Rectal smooth muscle tissue (tissue), 1 donor: ENCODE measurements around the gene RTTN.

Experiments used
- H3K27ac ChIP-seq: one replicate; pipeline ENCODE4 v1.7.0; 2013; ENCODE audit warnings: low read depth, low read length, inconsistent platforms
- H3K27me3 ChIP-seq: one replicate; pipeline ENCODE4 v1.7.0; 2013; ENCODE audit warnings: low read length; ENCODE audit not compliant: control insufficient read depth, insufficient read depth
- H3K36me3 ChIP-seq: one replicate; pipeline ENCODE4 v1.7.0; 2013; ENCODE audit warnings: low read length; ENCODE audit not compliant: control insufficient read depth, insufficient read depth
- H3K4me1 ChIP-seq: one replicate; pipeline ENCODE4 v1.7.0; 2013; ENCODE audit warnings: low read length; ENCODE audit not compliant: control insufficient read depth, insufficient read depth
- H3K4me3 ChIP-seq: one replicate; pipeline ENCODE4 v1.7.0; 2013; ENCODE audit warnings: low read length
- H3K9ac ChIP-seq: one replicate; pipeline ENCODE4 v1.7.0; 2013; ENCODE audit warnings: low read length

Gene RTTN

DNA sequence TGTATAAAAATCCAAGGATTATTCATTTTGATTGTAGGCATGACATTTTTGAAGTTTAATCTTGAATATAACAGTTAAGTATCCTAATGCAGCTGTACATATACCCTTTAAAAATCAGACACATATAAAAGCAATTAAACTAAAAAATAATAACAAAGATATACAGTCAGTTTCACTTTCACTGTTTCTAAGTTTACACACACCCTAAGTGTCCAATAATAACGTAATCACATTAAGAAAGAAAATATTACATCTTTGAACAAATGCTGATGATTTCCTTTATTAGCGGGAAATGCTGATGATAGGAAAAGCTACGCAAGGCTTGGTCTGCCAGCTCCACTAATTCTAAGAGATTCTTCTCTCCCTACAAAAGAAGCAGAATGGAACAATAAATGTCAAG lies 38.8 kb downstream of the RTTN start:
- no peak overlapping the region for H3K9ac ChIP-seq
- no peak overlapping the region for H3K27ac ChIP-seq
- no peaks in the 10 kb centered on the region for H3K4me1 ChIP-seq
- H3K27me3 ChIP-seq = no peaks in the 10 kb centered on the region
- no peaks in the 10 kb centered on the region for H3K36me3 ChIP-seq
- no peak overlapping the region for H3K4me3 ChIP-seq

DNA sequence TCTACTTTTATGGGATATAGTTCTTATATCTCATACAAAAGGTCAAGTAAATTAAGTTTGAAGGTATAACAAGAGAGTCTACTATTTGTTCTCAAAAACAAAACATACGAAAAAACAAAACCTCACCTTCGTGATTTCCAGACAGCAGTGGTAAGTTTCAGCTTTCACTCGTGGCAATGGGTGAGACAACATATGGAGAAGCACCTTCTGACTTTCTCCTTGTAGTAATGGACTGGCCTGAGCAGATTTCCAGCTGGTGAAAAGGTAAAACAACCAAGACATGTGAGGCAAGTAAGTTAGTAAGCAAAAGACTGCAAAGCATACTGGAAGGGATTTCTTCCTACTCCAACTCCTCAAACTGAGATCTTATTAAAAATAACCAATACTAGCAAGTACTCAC lies 39.6 kb downstream of the RTTN start:
- no peaks in the 10 kb centered on the region for H3K27me3 ChIP-seq
- H3K36me3 ChIP-seq = no peaks in the 10 kb centered on the region
- no peak overlapping the region for H3K4me3 ChIP-seq
- no peak overlapping the region for H3K27ac ChIP-seq
- H3K9ac ChIP-seq = no peak overlapping the region
- H3K4me1 ChIP-seq = no peaks in the 10 kb centered on the region

- Histone ChIP-seq H3K4me3 (no peak overlapping the region), H3K9ac (no peak overlapping the region), H3K27ac (no peak overlapping the region), H3K36me3 (no peaks in the 10 kb centered on the region), H3K27me3 (no peaks in the 10 kb centered on the region), H3K4me1 (no peaks in the 10 kb centered on the region)
Observed at GRCh38 chr18:70160073-70160678, 45.3 kb downstream of the RTTN start.

- no peaks in the 10 kb centered on the region for H3K36me3 ChIP-seq
- no peak overlapping the region for H3K9ac ChIP-seq
- H3K27ac ChIP-seq = no peak overlapping the region
- H3K4me1 ChIP-seq = no peaks in the 10 kb centered on the region
- H3K27me3 ChIP-seq = no peaks in the 10 kb centered on the region
- no peak overlapping the region for H3K4me3 ChIP-seq
Observed at GRCh38 chr18:70158992-70159717, 46.3 kb downstream of the RTTN start.

DNA sequence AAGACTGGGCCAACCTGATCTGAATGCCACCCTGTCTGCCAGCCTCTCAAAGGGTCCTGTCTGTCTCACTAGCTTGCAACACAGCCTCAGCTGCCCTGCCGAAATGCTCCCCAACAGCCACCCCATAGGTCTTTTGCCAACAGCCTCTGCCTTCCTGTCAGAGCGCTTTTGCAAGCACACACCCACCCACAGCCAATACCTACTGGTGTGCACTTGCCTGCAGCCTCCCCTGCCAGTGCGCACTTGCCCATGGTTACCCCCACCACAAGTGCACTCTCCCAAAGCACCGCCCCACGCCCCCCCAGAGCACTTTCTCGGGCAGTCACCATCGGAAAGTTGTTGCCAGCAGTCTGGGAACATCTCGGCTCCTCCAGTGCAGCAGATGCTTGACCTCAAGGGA lies 48.6 kb downstream of the RTTN start:
- Histone ChIP-seq H3K9ac (no peak overlapping the region), H3K27me3 (no peaks in the 10 kb centered on the region), H3K4me1 (no peaks in the 10 kb centered on the region), H3K36me3 (no peaks in the 10 kb centered on the region), H3K27ac (no peak overlapping the region), H3K4me3 (no peak overlapping the region)

- Histone ChIP-seq H3K4me1 (no peaks in the 10 kb centered on the region), H3K36me3 (no peaks in the 10 kb centered on the region)
Observed at GRCh38 chr18:70154591-70155194, 50.8 kb downstream of the RTTN start.

DNA sequence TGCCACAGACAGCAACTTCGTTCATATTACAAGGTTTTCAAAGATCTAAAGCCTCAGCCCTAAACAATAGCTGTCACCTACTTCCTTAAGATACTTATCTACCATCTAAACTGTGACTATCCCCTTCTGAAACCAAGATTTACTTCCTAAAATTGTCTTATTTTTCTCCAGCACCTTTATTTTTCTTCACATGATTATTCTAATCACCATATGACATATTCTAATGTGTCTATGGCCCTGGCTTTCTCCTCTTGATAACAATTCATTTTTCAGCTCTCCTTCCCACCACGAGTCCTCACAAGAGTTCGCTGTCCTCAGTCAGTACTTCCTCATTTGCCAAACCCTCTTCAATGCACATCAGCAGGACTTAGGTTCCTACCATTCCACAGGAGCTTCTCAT lies 53.9 kb downstream of the RTTN start:
- no peaks in the 10 kb centered on the region for H3K4me1 ChIP-seq

More at GRCh38 chr18:70154591-70155194, 50.8 kb downstream of the RTTN start:
- Histone ChIP-seq H3K27ac (no peak overlapping the region), H3K4me3 (no peak overlapping the region), H3K9ac (no peak overlapping the region), H3K27me3 (no peaks in the 10 kb centered on the region)

GRCh38 chr18:70149616-70150301 lies 55.7 kb downstream of the RTTN start:
- Histone ChIP-seq H3K4me3 (no peak overlapping the region), H3K27ac (no peak overlapping the region), H3K27me3 (no peaks in the 10 kb centered on the region), H3K36me3 (no peaks in the 10 kb centered on the region), H3K9ac (no peak overlapping the region), H3K4me1 (no peaks in the 10 kb centered on the region)

More for the DNA sequence above, 53.9 kb downstream of the RTTN start:
- Histone ChIP-seq H3K27ac (no peak overlapping the region), H3K36me3 (no peaks in the 10 kb centered on the region), H3K4me3 (no peak overlapping the region), H3K9ac (no peak overlapping the region), H3K27me3 (no peaks in the 10 kb centered on the region)

DNA sequence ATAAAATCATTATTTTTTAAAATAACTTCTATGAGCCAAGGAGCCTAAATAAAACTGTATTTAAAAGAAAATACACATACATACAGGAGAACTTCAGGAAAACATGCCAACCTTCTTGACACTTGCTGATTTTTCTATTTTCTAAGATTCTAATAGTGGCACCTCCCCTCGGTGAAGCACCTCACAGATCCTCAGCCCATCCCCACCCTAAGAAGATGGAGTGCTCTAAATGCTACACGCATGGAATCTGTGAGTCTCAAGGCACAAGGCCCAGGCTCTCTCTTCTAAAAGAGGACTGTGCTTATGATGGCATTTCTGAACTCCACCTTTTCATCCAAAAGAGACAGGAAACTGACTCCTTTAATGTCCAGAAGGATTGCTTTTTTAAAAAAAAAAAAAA lies 56.3 kb downstream of the RTTN start:
- no peak overlapping the region for H3K27ac ChIP-seq
- H3K4me3 ChIP-seq = no peak overlapping the region
- H3K9ac ChIP-seq = no peak overlapping the region
- no peaks in the 10 kb centered on the region for H3K27me3 ChIP-seq
- no peaks in the 10 kb centered on the region for H3K36me3 ChIP-seq
- H3K4me1 ChIP-seq = no peaks in the 10 kb centered on the region

- Histone ChIP-seq H3K27me3 (no peaks in the 10 kb centered on the region), H3K9ac (no peak overlapping the region), H3K36me3 (no peaks in the 10 kb centered on the region), H3K4me3 (no peak overlapping the region), H3K27ac (no peak overlapping the region), H3K4me1 (no peaks in the 10 kb centered on the region)
Observed at GRCh38 chr18:70148039-70148938, 57.2 kb downstream of the RTTN start.

DNA sequence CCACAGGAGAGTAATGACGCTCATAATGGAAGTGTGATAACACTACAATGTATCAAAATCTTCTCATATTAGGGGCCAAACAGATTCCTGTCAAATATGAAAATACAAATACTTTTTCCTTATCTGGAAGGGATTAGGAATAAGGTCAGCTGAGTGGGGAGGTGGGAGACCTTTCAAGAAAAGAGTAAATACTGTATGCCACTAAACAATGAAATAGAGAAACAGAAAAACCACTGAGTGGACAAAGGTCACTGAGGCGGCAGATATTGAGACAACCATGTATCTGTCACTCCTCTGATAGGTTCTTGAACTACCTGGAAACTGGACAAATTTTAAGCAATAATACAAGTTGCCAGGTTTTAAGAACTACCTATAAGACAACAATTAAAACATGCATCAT lies 59.3 kb downstream of the RTTN start:
- Histone ChIP-seq H3K4me1 (no peaks in the 10 kb centered on the region), H3K9ac (no peak overlapping the region), H3K27ac (no peak overlapping the region), H3K36me3 (no peaks in the 10 kb centered on the region), H3K4me3 (no peak overlapping the region), H3K27me3 (no peaks in the 10 kb centered on the region)

- Histone ChIP-seq H3K4me1 (no peaks in the 10 kb centered on the region), H3K4me3 (no peak overlapping the region), H3K27me3 (no peaks in the 10 kb centered on the region), H3K36me3 (no peaks in the 10 kb centered on the region), H3K9ac (no peak overlapping the region), H3K27ac (no peak overlapping the region)
Observed at GRCh38 chr18:70142001-70142400, 63.5 kb downstream of the RTTN start.
